Hypothalamus (tissue), 51 donors: ENCODE measurements around the gene CACNA1B.

Experiments
- DNase-seq, 51 donors: peaks; one replicate each; lab custom pipeline; 2025; lab: John Stamatoyannopoulos, UW

The CACNA1B gene

GRCh38 chr9:137975936-137976565, 98.5 kb downstream of the CACNA1B start:
- no peak for DNase-seq

GRCh38 chr9:137977571-137978261, 100.1 kb downstream of the CACNA1B start:
- DNase-seq: no peak

DNA sequence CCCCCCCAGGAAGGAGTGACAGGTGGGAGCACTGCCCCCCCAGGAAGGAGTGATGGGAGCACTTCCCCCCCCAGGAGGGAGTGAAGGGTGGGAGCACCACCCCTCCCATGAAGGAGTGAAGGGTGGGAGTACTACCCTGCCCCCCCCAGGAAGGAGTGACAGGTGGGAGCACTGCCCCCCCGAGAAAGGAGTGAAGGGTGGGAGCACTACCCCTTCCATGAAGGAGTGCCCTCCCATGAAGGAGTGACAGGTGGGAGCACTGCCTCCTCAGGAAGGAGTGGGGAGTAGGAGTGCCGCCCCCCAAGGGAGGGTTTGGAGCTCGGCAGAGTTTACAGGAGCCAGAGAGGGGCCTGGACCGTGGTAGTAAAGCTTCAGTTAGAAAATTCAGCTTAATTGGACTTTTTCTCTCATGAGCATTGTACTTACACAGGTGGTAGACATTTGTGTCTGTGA, 100.7 kb downstream of the CACNA1B start:
- no peak for DNase-seq

GRCh38 chr9:137982200-137982599, 104.6 kb downstream of the CACNA1B start:
- DNase-seq: no peak

DNA sequence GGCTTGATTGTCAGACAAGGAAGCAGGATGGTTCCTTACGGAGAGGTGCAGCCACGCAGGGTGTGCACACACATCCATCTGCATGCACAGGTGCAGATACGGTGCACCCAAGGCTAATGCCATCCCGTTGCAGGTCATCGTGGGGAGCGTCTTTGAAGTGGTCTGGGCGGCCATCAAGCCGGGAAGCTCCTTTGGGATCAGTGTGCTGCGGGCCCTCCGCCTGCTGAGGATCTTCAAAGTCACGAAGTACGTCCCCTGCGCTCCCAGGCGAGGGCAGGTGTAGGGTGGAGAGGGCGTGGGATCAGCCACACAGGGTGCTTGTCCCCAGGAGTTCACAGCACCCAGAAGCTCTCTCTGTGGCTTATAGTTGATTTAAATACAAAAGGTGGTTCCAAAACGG, 106.4 kb downstream of the CACNA1B start:
- no peak for DNase-seq

- DNase-seq: no peak
Observed at GRCh38 chr9:137984520-137985257, 107.1 kb downstream of the CACNA1B start.

DNA sequence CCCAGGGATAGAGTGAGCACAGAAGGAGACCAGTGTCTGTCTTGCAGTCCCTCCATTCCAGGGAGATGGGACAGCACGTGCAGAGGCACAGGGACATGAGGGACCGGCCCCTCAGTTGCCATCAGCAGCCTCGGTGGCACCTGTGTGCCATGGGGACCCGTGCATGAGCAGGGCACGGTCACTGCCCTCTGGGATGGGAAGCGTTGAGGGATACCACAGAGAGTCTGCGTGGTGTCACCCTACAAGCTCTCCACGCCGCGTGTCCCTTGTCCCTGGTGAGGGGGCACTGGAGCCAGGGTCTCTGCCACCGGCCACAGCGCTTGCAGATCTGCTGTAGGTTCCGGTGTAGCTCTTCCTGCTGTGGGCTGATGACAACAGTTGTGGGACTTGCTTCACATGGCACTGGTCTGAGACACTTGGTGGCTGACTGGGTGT, 108.1 kb downstream of the CACNA1B start:
- DNase-seq: no peak

- DNase-seq: no peak
Observed at GRCh38 chr9:137986268-137987099, 108.9 kb downstream of the CACNA1B start.

DNA sequence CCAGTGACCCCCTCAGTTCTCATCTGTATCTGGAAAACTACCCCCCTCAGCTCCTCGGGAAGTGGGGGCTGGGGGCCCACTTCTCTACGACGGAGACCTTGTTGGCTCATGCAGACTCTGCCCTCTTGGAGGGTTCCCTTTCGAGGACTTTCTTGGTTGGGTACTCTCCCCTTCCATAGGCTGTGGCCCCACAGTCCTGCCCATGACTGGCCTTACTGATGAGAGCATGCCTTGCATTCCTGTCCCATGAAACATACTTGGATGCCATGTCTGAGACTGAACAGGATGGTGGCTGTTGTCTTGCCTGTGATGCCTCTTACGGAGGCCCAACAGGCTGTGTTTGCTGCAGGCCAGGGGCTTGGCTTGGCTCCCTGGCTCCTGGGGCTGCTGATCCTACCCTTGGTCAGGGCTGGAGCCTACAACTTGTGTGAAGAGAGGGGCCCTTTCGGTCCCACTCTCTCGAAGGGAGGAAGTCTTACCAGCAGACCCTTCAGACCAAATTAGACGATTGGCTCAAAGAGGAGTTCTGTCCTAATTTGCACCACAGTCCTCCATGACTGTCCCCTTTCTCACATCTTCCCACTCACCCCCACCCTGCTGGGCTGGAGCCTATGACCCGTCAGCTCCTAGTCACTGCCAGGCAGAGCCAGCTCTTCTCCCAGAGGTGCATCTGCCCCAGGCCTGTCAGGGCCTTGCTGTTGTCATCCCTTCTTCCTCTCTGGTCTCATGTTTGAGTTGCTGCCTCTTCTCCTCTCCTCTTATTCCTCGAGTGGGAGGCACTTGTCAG, 109.9 kb downstream of the CACNA1B start:
- no peak for DNase-seq

DNA sequence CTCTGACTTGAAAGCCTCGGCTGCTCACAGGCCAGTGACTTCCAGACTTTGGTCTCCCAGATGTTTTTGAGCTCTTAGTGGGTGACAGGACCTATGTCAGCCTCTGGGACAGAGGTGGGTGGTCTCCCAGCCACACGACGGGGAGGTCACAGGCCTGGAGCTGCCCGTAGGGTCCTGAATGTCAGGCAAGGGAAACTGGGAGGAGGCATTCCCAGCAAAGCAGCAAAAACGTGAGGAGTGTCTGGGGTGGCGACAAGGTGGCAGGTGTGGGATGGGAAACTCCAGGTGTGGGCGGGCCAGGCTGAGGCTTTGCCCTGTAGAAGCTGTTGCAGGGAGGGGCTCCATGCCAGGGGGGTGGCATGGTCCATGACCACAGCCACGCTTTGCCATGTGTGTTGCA, 110.5 kb downstream of the CACNA1B start:
- DNase-seq: no peak

GRCh38 chr9:137988701-137989100, 111.1 kb downstream of the CACNA1B start:
- DNase-seq: no peak

DNA sequence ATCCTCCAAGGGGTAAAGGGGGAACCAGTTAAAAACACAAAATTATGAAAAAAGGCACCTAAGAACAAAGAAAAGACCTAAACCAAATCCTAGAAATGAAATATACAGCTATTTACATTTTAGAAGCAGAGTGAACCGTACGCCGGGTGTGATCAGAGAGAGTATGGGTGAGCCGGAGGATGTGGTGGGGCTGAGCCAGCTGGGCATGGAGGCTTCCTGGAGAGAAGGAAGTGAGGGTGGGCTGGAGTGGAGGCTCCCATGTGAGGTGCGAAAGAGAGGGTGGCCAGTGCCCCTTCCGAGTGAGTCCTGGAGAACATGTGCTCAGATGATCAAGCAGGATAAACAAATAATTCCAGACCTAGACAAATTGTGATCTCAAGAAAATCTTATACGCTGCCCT, 111.6 kb downstream of the CACNA1B start:
- no peak for DNase-seq

- peak in 1 of 51 donors; percentile 13 for DNase-seq
Observed at GRCh38 chr9:137989999-137990715, 112.6 kb downstream of the CACNA1B start.

DNA sequence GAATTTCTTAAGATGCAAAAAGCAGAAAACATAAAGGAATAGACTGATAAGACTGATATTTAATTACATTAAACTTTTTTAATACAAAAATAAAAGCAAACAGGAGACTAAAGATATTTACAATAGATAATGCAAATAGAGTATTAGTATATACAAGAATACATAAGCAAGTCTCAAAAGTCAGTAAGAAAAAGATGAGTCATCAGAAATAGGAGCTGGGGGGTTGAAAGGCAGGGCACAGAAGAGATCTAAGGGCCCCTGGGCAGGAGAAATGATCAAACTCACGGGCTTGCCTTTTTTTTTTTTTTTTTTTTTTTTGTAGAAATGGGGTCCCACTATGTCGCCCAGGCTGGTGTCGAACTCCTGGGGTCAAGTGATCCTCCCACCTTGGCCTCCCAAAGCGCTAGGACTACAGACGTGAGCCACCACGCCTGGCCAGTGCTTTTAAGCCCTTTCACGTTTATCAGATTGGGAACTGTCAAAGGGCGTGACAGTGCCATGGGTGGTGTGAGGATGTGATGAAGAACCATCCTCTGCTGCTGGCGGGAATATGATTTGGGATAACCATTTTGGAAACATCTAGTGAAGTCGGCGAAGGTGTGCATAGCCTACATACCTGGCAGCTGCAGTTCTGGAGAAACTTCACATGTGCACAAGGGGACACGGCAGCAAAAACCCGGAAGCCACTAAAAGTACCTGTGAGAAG, 126.1 kb downstream of the CACNA1B start:
- no peak for DNase-seq

- DNase-seq: no peak
Observed at GRCh38 chr9:138006576-138007233, 129.1 kb downstream of the CACNA1B start.

GRCh38 chr9:138007566-138007917, 130.0 kb downstream of the CACNA1B start:
- no peak for DNase-seq

GRCh38 chr9:138007918-138008841, 130.6 kb downstream of the CACNA1B start:
- DNase-seq: no peak
